Immature natural killer cell (primary cell): ENCODE data around the gene ACSL3. TPM values are rescaled to one million over a fixed set of nuclear protein-coding genes. Genes with fewer than 3 reads are reported as not detected.

Source experiments
- DNase-seq, 3 donors: peaks; one replicate each; pipeline ENCODE4 v3.0.0; 2022; ENCODE audit warnings: mixed read lengths in 1 of 3
- H3K27ac Mint-ChIP-seq, 6 donors: one replicate each; pipeline ENCODE4 v1.8.0; 2020; ENCODE audit warnings: mixed read lengths in 6 of 6, mild to moderate bottlenecking in 5 of 6, inconsistent platforms in 4 of 6, moderate library complexity in 3 of 6
- H3K27me3 Mint-ChIP-seq, 3 donors: one replicate each; pipeline ENCODE4 v1.8.0; 2020 to 2021; ENCODE audit warnings: low read depth in 3 of 3, mild to moderate bottlenecking in 3 of 3, mixed read lengths in 3 of 3, moderate library complexity in 3 of 3, inconsistent platforms in 1 of 3
- H3K36me3 Mint-ChIP-seq, 3 donors: one replicate each; pipeline ENCODE4 v1.8.0; 2020; ENCODE audit warnings: mixed read lengths in 3 of 3, inconsistent platforms in 2 of 3, mild to moderate bottlenecking in 2 of 3
- H3K4me1 Mint-ChIP-seq, 2 donors: one replicate each; pipeline ENCODE4 v1.8.0; 2020; ENCODE audit warnings: inconsistent platforms in 2 of 2, mild to moderate bottlenecking in 2 of 2, mixed read lengths in 2 of 2, moderate library complexity in 1 of 2
- H3K4me3 Mint-ChIP-seq, 5 donors: one replicate each; pipeline ENCODE4 v1.8.0; 2020; ENCODE audit warnings: mild to moderate bottlenecking in 5 of 5, mixed read lengths in 5 of 5, inconsistent platforms in 3 of 5, moderate library complexity in 3 of 5
- H3K9me3 Mint-ChIP-seq, 6 donors: one replicate each; pipeline ENCODE4 v1.8.0; 2020; ENCODE audit warnings: mild to moderate bottlenecking in 6 of 6, mixed read lengths in 6 of 6, inconsistent platforms in 4 of 6, moderate library complexity in 3 of 6
- polyA plus RNA-seq, 3 donors: library from polyadenylated mRNA; unstranded; fragments of 300-500 nt; fragmentation: Illumina TruSeq; gene quantifications; one replicate each; pipeline ENCODE4 v1.2.3, GENCODE V29; 2021

The ACSL3 gene
- polyA plus RNA-seq, 3 donors from 2014 or later, result 25.7 to 37.4 (median 37.3) TPM

- Mint-ChIP-seq H3K27ac (no peak overlapping the region), H3K9me3 (peaks cover 0 to 2% (median 0%) of the 10 kb centered on the region in 6 donors), H3K4me1 (no peaks in the 10 kb centered on the region), H3K4me3 (no peak overlapping the region), H3K36me3 (no peaks in the 10 kb centered on the region), H3K27me3 (peaks cover 0 to 11% (median 5%) of the 10 kb centered on the region in 3 donors)
- no peak for DNase-seq
These were observed 89.9 kb downstream of the ACSL3 start for GRCh38 chr2:222950638-222951285.

DNA sequence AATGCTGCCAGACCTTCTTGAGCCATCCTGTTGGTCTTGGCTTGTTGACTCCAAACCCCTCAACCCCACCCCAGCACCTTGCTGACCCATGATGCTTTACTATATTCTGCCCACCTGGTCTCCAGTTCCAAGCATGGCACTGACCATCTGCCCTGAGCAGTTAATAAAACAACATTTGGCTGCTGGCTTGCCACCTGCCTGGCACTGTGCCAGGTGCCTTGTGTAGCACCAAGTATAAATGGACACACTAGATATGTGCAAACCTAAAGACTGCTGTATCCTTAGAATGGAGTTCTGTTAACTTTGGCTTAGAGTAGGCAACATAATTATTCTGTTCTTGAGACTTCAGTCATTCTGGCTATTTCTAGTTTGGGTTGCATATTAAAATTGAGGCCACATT is 91.4 kb downstream of the ACSL3 start:
- H3K4me3 Mint-ChIP-seq, result no peak overlapping the region
- no peak overlapping the region for H3K27ac Mint-ChIP-seq
- no peaks in the 10 kb centered on the region for H3K36me3 Mint-ChIP-seq
- H3K9me3 Mint-ChIP-seq, result peaks cover 0 to 2% (median 0%) of the 10 kb centered on the region in 6 donors
- DNase-seq, result no peak
- no peaks in the 10 kb centered on the region for H3K4me1 Mint-ChIP-seq
- H3K27me3 Mint-ChIP-seq, result peaks cover 0 to 11% (median 5%) of the 10 kb centered on the region in 3 donors

GRCh38 chr2:222955008-222955407 is 94.2 kb downstream of the ACSL3 start:
- no peaks in the 10 kb centered on the region for H3K36me3 Mint-ChIP-seq
- no peak overlapping the region for H3K27ac Mint-ChIP-seq
- H3K9me3 Mint-ChIP-seq, result peaks cover 0 to 2% (median 0%) of the 10 kb centered on the region in 6 donors
- H3K4me3 Mint-ChIP-seq, result no peak overlapping the region
- peaks cover 0 to 14% (median 5%) of the 10 kb centered on the region in 3 donors for H3K27me3 Mint-ChIP-seq
- DNase-seq, result no peak
- H3K4me1 Mint-ChIP-seq, result no peaks in the 10 kb centered on the region

DNA sequence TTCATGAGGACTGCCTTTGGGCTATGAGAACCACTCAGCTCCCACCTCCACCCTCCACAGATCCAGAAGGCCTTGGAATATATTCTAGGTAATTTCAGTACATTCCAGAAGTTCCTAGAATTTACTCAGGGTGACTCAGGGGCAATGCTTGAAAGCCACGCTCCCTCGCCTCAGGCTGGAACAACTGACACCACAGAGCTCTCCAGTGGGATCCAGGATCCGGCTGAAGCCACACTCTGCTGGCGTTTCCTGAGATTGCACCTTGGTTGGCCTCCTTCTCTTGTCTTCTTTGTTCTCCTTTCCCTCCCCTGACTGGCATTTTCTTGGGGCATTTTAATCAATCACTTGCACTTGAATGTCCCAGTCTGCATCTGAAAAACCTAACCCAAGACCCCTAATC is 98.5 kb downstream of the ACSL3 start:
- no peaks in the 10 kb centered on the region for H3K4me1 Mint-ChIP-seq
- no peak overlapping the region for H3K27ac Mint-ChIP-seq
- no peaks in the 10 kb centered on the region for H3K9me3 Mint-ChIP-seq
- H3K27me3 Mint-ChIP-seq, result peaks cover 0 to 10% (median 0%) of the 10 kb centered on the region in 3 donors
- H3K36me3 Mint-ChIP-seq, result no peaks in the 10 kb centered on the region
- H3K4me3 Mint-ChIP-seq, result no peak overlapping the region
- DNase-seq, result no peak

DNA sequence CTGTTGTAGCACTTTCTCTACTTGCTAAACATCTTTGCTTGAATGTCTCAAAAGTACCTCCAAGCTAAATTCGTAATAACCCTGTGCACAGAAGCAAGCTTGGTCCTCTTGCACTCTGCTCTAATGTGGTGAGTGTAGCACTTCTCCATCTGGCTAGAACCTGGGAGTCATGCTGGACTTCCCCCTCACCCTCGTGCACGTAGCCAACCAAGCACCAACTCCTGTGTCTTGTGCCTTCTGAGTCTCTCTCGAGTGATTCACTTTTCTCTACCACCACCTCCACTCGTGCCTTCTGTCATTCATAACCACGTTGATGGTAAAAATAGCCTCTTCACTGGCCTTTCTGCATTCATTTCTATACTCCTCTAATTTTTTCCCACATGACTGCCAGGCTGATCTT is 99.3 kb downstream of the ACSL3 start:
- Mint-ChIP-seq H3K36me3 (no peaks in the 10 kb centered on the region), H3K9me3 (no peaks in the 10 kb centered on the region), H3K27ac (no peak overlapping the region), H3K4me1 (no peaks in the 10 kb centered on the region), H3K4me3 (no peak overlapping the region), H3K27me3 (peaks cover 0 to 10% (median 0%) of the 10 kb centered on the region in 3 donors)
- no peak for DNase-seq

GRCh38 chr2:222963641-222964040 is 102.8 kb downstream of the ACSL3 start:
- H3K9me3 Mint-ChIP-seq, result no peaks in the 10 kb centered on the region
- H3K27ac Mint-ChIP-seq, result no peak overlapping the region
- no peak overlapping the region for H3K4me3 Mint-ChIP-seq
- no peak for DNase-seq
- no peaks in the 10 kb centered on the region for H3K4me1 Mint-ChIP-seq
- no peaks in the 10 kb centered on the region for H3K36me3 Mint-ChIP-seq
- peaks cover 0 to 13% (median 3%) of the 10 kb centered on the region in 3 donors for H3K27me3 Mint-ChIP-seq

DNA sequence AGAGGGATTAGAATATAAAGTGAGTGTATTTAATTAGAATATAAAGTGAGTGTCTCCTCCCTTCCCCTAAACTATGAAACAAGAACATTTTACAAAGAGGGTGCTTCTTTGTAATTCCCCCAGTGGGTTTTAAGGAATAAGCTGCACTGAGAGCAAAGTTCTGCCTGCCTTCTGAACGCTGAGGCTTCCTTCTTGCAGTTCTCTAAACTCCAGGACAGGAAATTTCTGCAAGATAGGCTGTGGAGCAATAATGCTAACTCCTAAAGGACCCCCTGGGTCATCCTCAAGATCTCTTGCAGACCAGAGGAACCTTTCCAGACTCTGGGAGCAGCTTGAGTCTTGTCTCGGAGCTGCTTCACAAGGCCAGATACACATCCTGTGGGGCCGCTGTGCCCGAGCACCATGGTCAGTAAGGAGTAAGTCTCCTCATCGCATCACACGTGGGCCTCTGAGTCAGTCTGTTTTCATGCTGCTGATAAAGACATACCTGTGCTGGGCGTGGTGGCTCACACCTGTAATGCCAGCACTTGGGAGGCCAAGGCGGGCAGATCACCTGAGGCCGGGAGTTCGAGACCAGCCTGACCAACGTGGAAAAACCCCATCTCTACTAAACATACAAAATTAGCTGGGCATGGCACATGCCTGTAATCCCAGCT is 103.7 kb downstream of the ACSL3 start:
- no peak for DNase-seq
- no peaks in the 10 kb centered on the region for H3K4me1 Mint-ChIP-seq
- H3K36me3 Mint-ChIP-seq, result no peaks in the 10 kb centered on the region
- H3K27me3 Mint-ChIP-seq, result peaks cover 0 to 11% (median 3%) of the 10 kb centered on the region in 3 donors
- no peaks in the 10 kb centered on the region for H3K9me3 Mint-ChIP-seq
- H3K27ac Mint-ChIP-seq, result no peak overlapping the region
- no peak overlapping the region for H3K4me3 Mint-ChIP-seq

DNA sequence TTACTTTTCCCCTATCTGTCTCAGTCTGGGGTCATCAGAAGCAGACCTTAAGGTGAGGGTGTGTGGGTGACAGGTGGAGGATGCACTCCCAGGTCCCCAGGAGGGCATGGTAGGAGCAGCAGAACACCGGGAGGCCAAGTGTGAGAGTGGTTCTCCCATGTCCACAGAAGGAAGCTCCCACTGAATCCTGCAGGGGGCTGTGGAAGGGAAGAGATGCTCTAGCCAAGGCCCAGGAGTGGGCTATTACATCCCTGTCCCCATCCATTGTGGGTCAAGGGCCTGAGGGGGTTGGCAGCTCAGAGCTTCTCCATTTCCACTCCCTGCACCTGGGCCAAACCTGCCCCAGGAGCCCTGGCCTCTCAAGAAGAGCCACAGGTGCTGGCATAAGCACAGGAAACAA is 104.7 kb downstream of the ACSL3 start:
- H3K9me3 Mint-ChIP-seq, result no peaks in the 10 kb centered on the region
- no peaks in the 10 kb centered on the region for H3K36me3 Mint-ChIP-seq

GRCh38 chr2:222968550-222969155 is 107.8 kb downstream of the ACSL3 start:
- Mint-ChIP-seq H3K9me3 (no peaks in the 10 kb centered on the region), H3K36me3 (no peaks in the 10 kb centered on the region), H3K27ac (no peak overlapping the region), H3K4me3 (no peak overlapping the region), H3K4me1 (no peaks in the 10 kb centered on the region), H3K27me3 (peaks cover 3 to 6% (median 3%) of the 10 kb centered on the region in 3 donors)
- no peak for DNase-seq

More for the DNA sequence above, 104.7 kb downstream of the ACSL3 start:
- DNase-seq, result no peak
- Mint-ChIP-seq H3K4me1 (no peaks in the 10 kb centered on the region), H3K27ac (no peak overlapping the region), H3K27me3 (peaks cover 3 to 10% (median 3%) of the 10 kb centered on the region in 3 donors), H3K4me3 (no peak overlapping the region)

DNA sequence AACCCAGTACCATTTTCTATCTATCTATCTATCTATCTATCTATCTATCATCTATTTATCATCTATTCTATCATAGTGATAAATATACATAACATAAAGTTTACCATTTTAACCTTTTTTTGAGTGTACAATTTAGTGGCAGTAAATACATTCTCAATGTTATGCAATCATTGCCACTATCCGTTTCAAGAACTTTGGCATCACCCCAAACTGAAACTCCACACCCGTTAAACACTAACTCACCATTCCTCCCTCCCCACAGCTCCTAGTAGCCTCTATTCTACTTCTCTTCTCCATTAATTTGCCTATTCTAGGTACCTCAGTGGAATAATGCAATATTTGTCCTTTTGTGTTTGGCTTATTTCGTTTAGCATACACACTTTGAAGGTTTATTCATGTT is 108.7 kb downstream of the ACSL3 start:
- H3K4me3 Mint-ChIP-seq, result no peak overlapping the region

GRCh38 chr2:222972420-222972819 is 111.6 kb downstream of the ACSL3 start:
- H3K4me3 Mint-ChIP-seq, result no peak overlapping the region
- no peak for DNase-seq
- peaks cover 0 to 2% (median 0%) of the 10 kb centered on the region in 6 donors for H3K9me3 Mint-ChIP-seq
- H3K27me3 Mint-ChIP-seq, result peaks cover 2 to 4% (median 4%) of the 10 kb centered on the region in 3 donors
- H3K36me3 Mint-ChIP-seq, result no peaks in the 10 kb centered on the region
- H3K4me1 Mint-ChIP-seq, result no peaks in the 10 kb centered on the region
- H3K27ac Mint-ChIP-seq, result no peak overlapping the region

More for the DNA sequence above, 108.7 kb downstream of the ACSL3 start:
- H3K27me3 Mint-ChIP-seq, result peaks cover 3 to 6% (median 3%) of the 10 kb centered on the region in 3 donors
- H3K36me3 Mint-ChIP-seq, result no peaks in the 10 kb centered on the region
- H3K4me1 Mint-ChIP-seq, result no peaks in the 10 kb centered on the region
- DNase-seq, result no peak
- no peak overlapping the region for H3K27ac Mint-ChIP-seq
- H3K9me3 Mint-ChIP-seq, result no peaks in the 10 kb centered on the region

DNA sequence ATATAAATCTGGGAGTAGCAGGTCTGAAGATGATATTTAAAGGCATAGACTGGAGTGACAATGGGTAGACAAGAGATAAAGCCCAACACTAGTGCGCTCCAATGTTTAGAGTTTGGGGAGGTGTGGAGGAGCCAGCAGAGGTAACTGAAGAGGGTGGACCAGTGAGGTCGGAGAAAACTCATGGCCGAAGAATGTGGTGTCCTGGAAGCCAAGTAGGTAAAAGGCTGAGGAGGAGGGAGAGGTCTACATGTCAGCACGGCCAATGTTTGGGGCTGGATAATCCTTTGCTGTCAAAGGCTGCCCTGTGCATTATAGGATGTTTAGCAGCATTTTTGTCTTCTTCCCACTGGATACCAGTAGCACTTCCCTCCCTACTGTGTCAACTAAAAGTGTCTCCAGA is 112.4 kb downstream of the ACSL3 start:
- no peak for DNase-seq
- H3K4me1 Mint-ChIP-seq, result no peaks in the 10 kb centered on the region
- no peak overlapping the region for H3K4me3 Mint-ChIP-seq
- H3K9me3 Mint-ChIP-seq, result peaks cover 0 to 2% (median 0%) of the 10 kb centered on the region in 6 donors
- H3K27ac Mint-ChIP-seq, result no peak overlapping the region
- H3K27me3 Mint-ChIP-seq, result peaks cover 2 to 4% (median 4%) of the 10 kb centered on the region in 3 donors
- no peaks in the 10 kb centered on the region for H3K36me3 Mint-ChIP-seq

- no peak for DNase-seq
- no peaks in the 10 kb centered on the region for H3K36me3 Mint-ChIP-seq
These were observed 112.9 kb downstream of the ACSL3 start for GRCh38 chr2:222973733-222974132.

DNA sequence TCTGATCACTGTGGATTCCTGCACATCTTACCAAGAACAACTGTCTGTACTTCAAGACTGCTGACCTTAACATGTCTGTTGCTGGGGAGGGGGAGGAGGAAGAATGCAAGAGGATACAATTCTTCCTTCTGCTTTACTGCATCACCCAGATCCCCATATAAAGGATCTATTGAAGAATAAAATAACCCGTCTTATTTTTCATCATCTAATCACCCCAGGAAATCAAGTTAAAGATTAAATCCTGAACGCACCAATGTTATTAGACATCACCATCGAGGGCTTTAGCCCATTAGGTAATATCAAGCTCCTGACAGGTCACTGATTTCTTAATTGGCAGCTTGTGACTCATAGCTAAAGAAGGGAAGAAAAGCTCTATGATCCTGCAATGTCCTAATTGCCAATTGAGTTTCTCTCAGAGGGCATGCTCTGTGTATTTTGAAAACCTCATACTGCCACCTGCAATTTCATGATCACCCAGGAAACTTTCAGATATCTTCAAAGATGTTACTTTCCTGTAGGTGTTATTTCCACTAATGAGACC is 115.8 kb downstream of the ACSL3 start:
- peaks cover 2 to 8% (median 2%) of the 10 kb centered on the region in 3 donors for H3K27me3 Mint-ChIP-seq
- no peaks in the 10 kb centered on the region for H3K4me1 Mint-ChIP-seq
- H3K4me3 Mint-ChIP-seq, result no peak overlapping the region
- no peak overlapping the region for H3K27ac Mint-ChIP-seq
- no peaks in the 10 kb centered on the region for H3K36me3 Mint-ChIP-seq
- H3K9me3 Mint-ChIP-seq, result peaks cover 0 to 2% (median 0%) of the 10 kb centered on the region in 6 donors
- DNase-seq, result no peak

More at GRCh38 chr2:222973733-222974132, 112.9 kb downstream of the ACSL3 start:
- Mint-ChIP-seq H3K9me3 (peaks cover 0 to 2% (median 0%) of the 10 kb centered on the region in 6 donors), H3K27ac (no peak overlapping the region), H3K4me1 (no peaks in the 10 kb centered on the region), H3K4me3 (no peak overlapping the region), H3K27me3 (peaks cover 2 to 4% (median 4%) of the 10 kb centered on the region in 3 donors)
